Endodermal cell (in vitro differentiated cells): ENCODE results near the gene UBE2L5. TPM values are rescaled to one million over a fixed set of nuclear protein-coding genes. Genes with fewer than 3 reads are reported as not detected.

Experiments used
- DNase-seq: peaks from one replicate; pipeline ENCODE4 v3.0.0-alpha.2; 2017
- H3K27ac ChIP-seq: 2 replicates; pipeline ENCODE4 v1.5.1; 2013; ENCODE audit warnings: mild to moderate bottlenecking, low read depth, low read length, moderate library complexity
- H3K27me3 ChIP-seq: 2 replicates; pipeline ENCODE4 v1.6.1; 2013; ENCODE audit warnings: mild to moderate bottlenecking, low read length, moderate library complexity; ENCODE audit not compliant: insufficient read depth, control insufficient read depth, poor library complexity, severe bottlenecking
- H3K36me3 ChIP-seq: 2 replicates; pipeline ENCODE4 v1.7.0; 2013; ENCODE audit warnings: mild to moderate bottlenecking, low read length, moderate library complexity; ENCODE audit not compliant: control insufficient read depth, insufficient read depth
- H3K4me1 ChIP-seq: one replicate; pipeline ENCODE4 v1.7.0; 2013; ENCODE audit warnings: low read length; ENCODE audit not compliant: control insufficient read depth, insufficient read depth
- H3K4me3 ChIP-seq: 2 replicates; pipeline ENCODE4 v1.5.1; 2013; ENCODE audit warnings: mild to moderate bottlenecking, low read length, moderate library complexity
- H3K9ac ChIP-seq: 2 replicates; pipeline ENCODE4 v1.6.1; 2013; ENCODE audit warnings: mild to moderate bottlenecking, low read length, moderate library complexity; ENCODE audit not compliant: poor library complexity, severe bottlenecking; ENCODE audit errors: extremely low read depth
- H3K9me3 ChIP-seq: 2 replicates; pipeline ENCODE4 v1.6.1; 2013; ENCODE audit warnings: mild to moderate bottlenecking, low read length, moderate library complexity; ENCODE audit not compliant: control insufficient read depth
- H3K27ac Mint-ChIP-seq: 2 replicates; pipeline ENCODE4 v1.8.0; 2020; ENCODE audit warnings: mixed read lengths
- H3K27me3 Mint-ChIP-seq: 2 replicates; pipeline ENCODE4 v1.8.0; 2021; ENCODE audit warnings: mild to moderate bottlenecking, mixed read lengths; ENCODE audit not compliant: insufficient read depth
- H3K36me3 Mint-ChIP-seq: 2 replicates; pipeline ENCODE4 v1.8.0; 2020; ENCODE audit warnings: low read depth, mixed read lengths
- H3K4me1 Mint-ChIP-seq: 2 replicates; pipeline ENCODE4 v1.8.0; 2020; ENCODE audit warnings: mixed read lengths
- H3K4me3 Mint-ChIP-seq: 2 replicates; pipeline ENCODE4 v1.8.0; 2020; ENCODE audit warnings: mild to moderate bottlenecking, moderate library complexity, mixed read lengths
- H3K9me3 Mint-ChIP-seq: 2 replicates; pipeline ENCODE4 v1.8.0; 2020; ENCODE audit warnings: mild to moderate bottlenecking, mixed read lengths
- WGBS, 2 experiments: methylation state at CpG; one replicate each; pipeline versions ENCODE4 v1.1.5 to v1.1.7; 2013; ENCODE audit warnings: missing lambda C conversion rate in 2 of 2, mixed read lengths in 1 of 2; ENCODE audit not compliant: insufficient coverage in 1 of 2, insufficient read length in 1 of 2; 5-methylcytosine and 5-hydroxymethylcytosine counted together
- total RNA-seq, 2 donors: library from RNA; stranded (reverse); fragmentation: NEBNext Ultra II Directional in 1 of 2; extraction: Animal tissue kit (Norgen Biotek cat#: 25700) in 1 of 2; gene quantifications; 2 replicates in 1 of 2; 3 replicates in 1 of 2; pipeline ENCODE4 v1.2.1, GENCODE V29; 2021
- TF ChIP-seq, protein P1 (sequence below): fragments of 200-600 bp; sonication (generic); conservative IDR thresholded peaks from 2 replicates; pipeline ENCODE4 v1.5.0; 2021; ENCODE audit warnings: antibody characterized with exemption, mild to moderate bottlenecking

UBE2L5 gene
- total RNA-seq, 2 donors from 2014 or later, result not detected

- peaks cover 25% of the 10 kb centered on the region for H3K4me1 Mint-ChIP-seq
- no peak overlapping the region for H3K27ac ChIP-seq
- H3K4me3 ChIP-seq, result peak overlapping the region; percentile 77
These were observed 26.8 kb upstream of the UBE2L5 start for GRCh38 chr13:30395192-30396158.

DNA sequence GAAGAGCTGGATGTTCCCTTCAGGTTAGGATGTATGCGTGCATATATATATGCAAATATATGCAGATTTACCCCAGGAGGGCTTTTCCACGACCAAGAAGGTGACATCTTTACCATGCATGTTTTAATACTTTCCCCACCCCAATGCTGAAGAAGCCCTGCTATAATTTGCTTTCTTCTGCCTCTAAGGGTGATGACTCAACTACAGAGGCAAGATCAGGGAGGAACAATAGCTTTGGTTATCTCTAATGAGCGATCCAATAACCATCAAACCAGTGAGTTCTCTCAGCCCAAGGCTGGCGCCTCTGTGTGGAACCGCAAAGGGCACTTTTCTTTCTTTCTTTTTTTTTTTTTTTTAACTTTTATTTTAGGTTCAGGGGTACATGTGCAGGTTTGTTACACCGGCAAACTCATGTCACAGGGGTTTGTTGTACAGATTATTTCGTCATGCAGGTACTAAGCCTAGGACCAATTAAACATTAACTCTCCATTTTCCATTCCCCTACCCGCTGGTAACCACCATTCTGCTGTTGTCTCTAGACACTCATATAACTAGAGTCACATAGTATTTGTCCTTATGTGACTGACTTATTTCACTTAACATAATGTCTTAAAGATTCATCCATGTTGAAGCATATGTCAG is 25.7 kb upstream of the UBE2L5 start:
- no peaks in the 10 kb centered on the region for H3K9me3 Mint-ChIP-seq
- Histone ChIP-seq H3K9me3 (no peaks in the 10 kb centered on the region), H3K9ac (no peak overlapping the region), H3K27me3 (no peaks in the 10 kb centered on the region), H3K27ac (no peak overlapping the region), H3K36me3 (no peaks in the 10 kb centered on the region), H3K4me3 (no peak overlapping the region), H3K4me1 (no peaks in the 10 kb centered on the region)
- H3K4me1 Mint-ChIP-seq, result peaks cover 25% of the 10 kb centered on the region
- peaks cover 3% of the 10 kb centered on the region for H3K27me3 Mint-ChIP-seq
- TF ChIP-seq, protein P1, sequence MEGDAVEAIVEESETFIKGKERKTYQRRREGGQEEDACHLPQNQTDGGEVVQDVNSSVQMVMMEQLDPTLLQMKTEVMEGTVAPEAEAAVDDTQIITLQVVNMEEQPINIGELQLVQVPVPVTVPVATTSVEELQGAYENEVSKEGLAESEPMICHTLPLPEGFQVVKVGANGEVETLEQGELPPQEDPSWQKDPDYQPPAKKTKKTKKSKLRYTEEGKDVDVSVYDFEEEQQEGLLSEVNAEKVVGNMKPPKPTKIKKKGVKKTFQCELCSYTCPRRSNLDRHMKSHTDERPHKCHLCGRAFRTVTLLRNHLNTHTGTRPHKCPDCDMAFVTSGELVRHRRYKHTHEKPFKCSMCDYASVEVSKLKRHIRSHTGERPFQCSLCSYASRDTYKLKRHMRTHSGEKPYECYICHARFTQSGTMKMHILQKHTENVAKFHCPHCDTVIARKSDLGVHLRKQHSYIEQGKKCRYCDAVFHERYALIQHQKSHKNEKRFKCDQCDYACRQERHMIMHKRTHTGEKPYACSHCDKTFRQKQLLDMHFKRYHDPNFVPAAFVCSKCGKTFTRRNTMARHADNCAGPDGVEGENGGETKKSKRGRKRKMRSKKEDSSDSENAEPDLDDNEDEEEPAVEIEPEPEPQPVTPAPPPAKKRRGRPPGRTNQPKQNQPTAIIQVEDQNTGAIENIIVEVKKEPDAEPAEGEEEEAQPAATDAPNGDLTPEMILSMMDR, result no peak
- 74 to 94% methylated on average over 2 to 8 of the region's 8 CpGs for WGBS, 2 experiments
- no peak for DNase-seq
- no peak overlapping the region for H3K27ac Mint-ChIP-seq
- H3K36me3 Mint-ChIP-seq, result no peaks in the 10 kb centered on the region
- no peak overlapping the region for H3K4me3 Mint-ChIP-seq

More at GRCh38 chr13:30395192-30396158, 26.8 kb upstream of the UBE2L5 start:
- 34 to 49% methylated on average over 13 to 14 of the region's 19 CpGs for WGBS, 2 experiments
- H3K4me1 ChIP-seq, result no peaks in the 10 kb centered on the region
- Mint-ChIP-seq H3K4me3 (peak overlapping the region; percentile 58), H3K36me3 (no peaks in the 10 kb centered on the region), H3K9me3 (no peaks in the 10 kb centered on the region), H3K27me3 (peaks cover 3% of the 10 kb centered on the region), H3K27ac (peak overlapping the region; percentile 92)
- no peak overlapping the region for H3K9ac ChIP-seq
- DNase-seq, result peak; percentile 85
- H3K27me3 ChIP-seq, result no peaks in the 10 kb centered on the region
- no peaks in the 10 kb centered on the region for H3K36me3 ChIP-seq
- H3K9me3 ChIP-seq, result no peaks in the 10 kb centered on the region
- TF ChIP-seq, protein P1, result no peak

DNA sequence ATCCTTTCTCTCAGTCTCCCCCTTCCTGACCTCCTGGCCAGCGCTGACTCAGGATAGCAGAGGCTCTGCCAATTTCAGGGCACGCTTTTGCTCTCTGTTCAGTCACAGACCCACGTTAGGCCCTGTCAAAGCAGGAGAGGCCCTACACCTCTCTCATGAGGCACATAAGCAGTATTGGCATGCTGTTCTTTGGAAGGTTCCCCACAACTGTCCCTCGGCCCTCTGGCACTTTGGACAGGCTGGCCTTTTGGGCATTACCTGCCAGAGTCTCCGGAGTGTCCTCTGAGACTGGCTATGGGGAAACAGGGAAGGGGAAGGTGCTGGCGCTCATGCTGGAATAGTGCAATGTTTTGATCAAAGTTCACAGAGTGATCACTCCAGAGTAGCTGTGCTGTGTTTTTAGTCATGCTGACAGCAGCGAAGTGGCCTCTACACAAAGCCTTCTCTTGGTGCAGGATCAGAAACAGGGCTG is 23.7 kb upstream of the UBE2L5 start:
- no peak overlapping the region for H3K4me3 Mint-ChIP-seq
- H3K27ac Mint-ChIP-seq, result no peak overlapping the region
- no peaks in the 10 kb centered on the region for H3K4me1 ChIP-seq
- no peak overlapping the region for H3K4me3 ChIP-seq
- no peak overlapping the region for H3K9ac ChIP-seq
- 79 to 87% methylated on average over 5 to 7 of the region's 7 CpGs for WGBS, 2 experiments
- peaks cover 18% of the 10 kb centered on the region for H3K4me1 Mint-ChIP-seq
- H3K9me3 ChIP-seq, result no peaks in the 10 kb centered on the region
- H3K9me3 Mint-ChIP-seq, result no peaks in the 10 kb centered on the region
- H3K27me3 Mint-ChIP-seq, result peaks cover 3% of the 10 kb centered on the region
- H3K27ac ChIP-seq, result no peak overlapping the region
- no peaks in the 10 kb centered on the region for H3K36me3 ChIP-seq
- DNase-seq, result no peak
- H3K27me3 ChIP-seq, result no peaks in the 10 kb centered on the region
- H3K36me3 Mint-ChIP-seq, result no peaks in the 10 kb centered on the region
- TF ChIP-seq, protein P1, result no peak
